Daoy (cell line): ENCODE results near the gene IMPG1. TPM values are rescaled to one million over a fixed set of nuclear protein-coding genes. Genes with fewer than 3 reads are reported as not detected.
"Not testable (repeated sequence)": the region's sequence is repeated elsewhere in the genome, so short reads cannot be mapped to it uniquely, and the experiment has no call there.

ENCODE experiments used
- DNase-seq: peaks from one replicate; pipeline ENCODE4 v3.0.0-alpha.2; 2015; ENCODE audit warnings: low read depth
- total RNA-seq: library from RNA; depleted of rRNA; stranded (reverse); fragments of >200 nt; shearing (Covaris generic); gene quantifications from 2 replicates; pipeline ENCODE4 v1.2.3, GENCODE V29; 2014

IMPG1 gene
- total RNA-seq, 1 experiment from 2014 or later, result not detected

DNA sequence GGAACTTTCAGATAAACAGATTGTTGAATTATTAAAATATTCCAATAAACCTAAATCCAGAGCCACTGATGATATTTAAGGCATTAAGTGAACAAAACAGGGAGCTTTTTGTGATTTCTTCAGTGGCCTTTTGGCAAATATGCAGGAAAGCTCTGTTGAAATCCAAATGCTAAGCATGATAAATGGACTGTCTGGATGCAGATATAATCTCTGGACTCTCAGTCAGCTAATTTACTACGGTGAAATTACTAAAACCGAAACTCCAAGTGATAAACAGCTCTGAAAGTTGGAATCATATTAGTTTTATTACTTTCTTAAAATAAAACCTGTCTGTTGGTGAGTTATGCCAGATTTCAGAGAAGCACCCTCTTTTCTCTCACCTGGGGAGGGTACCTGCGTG is 120.3 kb downstream of the IMPG1 start:
- DNase-seq, result no peak

DNA sequence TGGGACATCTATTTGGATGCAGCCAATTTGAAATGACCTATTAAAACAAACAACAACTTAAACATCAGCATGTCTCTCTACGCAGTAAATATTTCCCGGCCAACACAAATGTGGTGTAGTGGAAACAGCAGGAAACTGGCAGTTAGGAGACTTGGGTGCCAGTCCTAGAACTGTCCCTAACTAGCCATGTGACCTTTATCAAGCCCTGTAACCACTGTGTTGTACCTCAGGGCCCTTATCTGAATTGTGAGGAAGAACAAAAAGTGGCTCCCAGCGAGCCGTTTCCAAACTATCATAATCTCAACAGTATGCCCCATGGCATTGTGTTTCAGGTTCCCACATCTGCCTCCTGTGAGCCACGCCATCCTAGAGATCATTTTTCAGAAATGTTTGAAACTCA is 124.5 kb downstream of the IMPG1 start:
- no peak for DNase-seq

- no peak for DNase-seq
Observed at GRCh38 chr6:75946146-75946831, 126.2 kb downstream of the IMPG1 start.

DNA sequence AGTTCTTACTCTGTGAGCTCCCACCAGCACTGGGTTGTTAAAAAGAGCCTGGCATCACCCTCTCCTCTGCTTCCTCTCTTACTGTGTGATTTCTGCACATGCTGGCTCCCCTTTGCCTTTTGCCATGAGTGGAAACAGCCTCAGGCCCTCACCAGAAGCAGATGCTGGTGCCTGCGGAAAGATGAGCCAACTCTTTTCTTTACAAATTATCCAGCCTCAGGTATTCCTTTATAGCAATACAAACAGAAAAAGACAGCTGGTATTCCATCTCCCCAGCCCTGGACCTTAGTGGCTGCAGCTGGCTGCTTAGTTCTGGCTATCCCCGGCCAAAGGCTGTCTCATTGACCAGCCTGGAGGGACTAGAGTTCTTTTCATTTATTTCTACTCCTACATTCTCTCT is 129.1 kb downstream of the IMPG1 start:
- no peak for DNase-seq

DNA sequence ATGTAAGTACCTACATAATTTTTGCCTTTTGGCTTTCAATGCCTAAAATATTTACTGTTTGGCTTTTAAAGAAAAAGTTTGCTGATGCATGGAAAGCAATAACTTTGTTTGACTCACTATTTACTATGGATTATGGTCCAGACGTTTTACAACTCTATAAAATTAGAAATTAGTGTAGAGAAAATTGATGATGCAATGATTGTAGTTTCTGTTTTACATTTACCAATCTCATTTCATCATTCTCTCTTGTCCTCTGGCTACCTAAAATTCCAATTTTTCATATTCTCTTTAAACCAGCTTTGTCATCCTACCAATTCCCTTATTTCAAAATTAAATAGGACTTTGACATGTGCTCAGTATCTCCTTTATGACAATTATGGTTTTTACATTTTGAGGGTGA is 131.0 kb downstream of the IMPG1 start:
- no peak for DNase-seq

DNA sequence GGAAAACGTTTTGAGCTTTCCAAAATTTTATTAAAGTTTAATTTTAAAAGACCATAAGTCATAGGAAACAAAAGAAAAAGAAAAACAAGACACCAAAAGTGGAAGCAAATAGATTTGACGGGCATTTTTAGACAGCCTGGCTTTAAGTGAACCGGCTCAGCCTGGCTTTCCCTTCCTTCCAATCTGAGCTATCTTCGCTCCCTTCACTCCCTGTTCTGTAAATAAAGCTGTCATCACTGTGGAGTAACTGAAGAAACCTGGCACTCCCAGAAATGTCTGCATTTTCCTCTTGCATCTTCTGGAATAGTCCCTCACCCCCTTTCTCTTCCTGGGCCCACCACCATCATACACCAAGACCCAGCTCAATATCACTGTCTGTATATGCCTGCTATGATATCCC is 131.9 kb downstream of the IMPG1 start:
- no peak for DNase-seq

DNA sequence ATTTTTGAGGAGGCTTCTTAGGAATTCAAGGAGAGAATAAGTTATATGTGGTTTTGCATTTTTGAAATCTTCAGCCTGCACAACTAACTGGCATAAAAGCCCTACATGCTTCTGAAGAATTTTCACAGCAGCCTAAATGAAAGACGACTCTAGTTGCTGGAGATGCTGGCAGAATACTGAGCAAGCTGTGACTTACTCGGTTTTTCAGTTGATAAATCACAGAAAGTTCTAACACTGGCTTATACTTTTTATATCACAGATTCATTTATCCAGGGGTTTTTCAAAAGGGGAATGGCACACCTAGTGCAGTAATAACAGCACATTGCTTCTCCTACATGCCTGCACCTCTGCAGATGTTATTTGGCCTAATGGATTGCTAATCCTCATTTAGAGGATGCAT is 134.6 kb downstream of the IMPG1 start:
- no peak for DNase-seq

- no peak for DNase-seq
Observed at GRCh38 chr6:75936682-75937081, 135.8 kb downstream of the IMPG1 start.

DNA sequence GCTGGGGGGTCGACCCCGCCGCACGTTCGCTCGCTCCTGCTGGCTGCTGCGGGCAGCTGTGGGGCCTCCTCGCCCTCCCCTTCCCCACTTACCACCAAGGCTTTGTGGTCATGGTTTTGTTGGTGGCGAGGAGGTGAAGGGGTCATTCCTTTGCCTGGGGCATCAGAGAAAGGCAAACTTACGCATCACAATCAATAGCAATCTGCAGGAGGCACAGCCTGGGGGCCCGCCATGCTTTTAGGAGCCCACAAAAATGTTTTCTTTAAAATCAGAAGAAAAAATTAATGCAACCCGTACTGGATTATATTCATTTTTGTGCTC is 137.0 kb downstream of the IMPG1 start:
- DNase-seq, result no peak

- peak; percentile 72 for DNase-seq
Observed at GRCh38 chr6:75934643-75935472, 137.6 kb downstream of the IMPG1 start.

GRCh38 chr6:75933387-75933975 is 139.0 kb downstream of the IMPG1 start:
- DNase-seq, result no peak

- peak; percentile 25 for DNase-seq
Observed at GRCh38 chr6:75932067-75932466, 140.4 kb downstream of the IMPG1 start.

DNA sequence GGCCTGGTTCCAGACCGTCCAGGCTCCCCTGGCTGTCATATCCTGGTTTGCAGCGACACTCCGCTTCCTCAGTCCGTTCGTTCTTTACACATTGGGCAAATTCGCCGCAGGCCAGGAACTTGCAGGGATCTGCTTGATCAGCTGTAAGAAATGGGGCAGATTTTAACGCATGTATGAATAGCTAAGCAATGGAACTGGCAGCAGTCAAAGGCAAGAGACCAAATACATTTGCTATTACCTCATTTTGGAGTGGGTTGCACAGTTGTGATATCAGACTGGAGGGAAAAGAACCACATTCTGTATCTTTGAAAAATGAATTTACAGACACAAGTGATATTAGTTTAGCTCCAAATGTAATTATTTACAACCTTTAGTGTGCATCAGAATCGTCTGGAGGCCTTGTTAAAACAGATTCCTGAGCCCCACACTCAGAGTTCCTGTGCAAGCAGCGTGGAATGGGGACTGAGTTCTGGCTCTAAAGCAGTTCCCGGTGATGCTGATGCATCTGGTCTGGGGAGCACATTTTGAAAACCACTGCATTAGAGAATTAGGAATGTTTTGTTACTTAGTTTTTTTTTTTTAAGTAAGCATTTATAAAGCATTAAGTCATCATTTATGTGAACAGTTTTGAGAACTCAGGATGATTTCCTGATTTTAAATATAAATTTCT is 141.3 kb downstream of the IMPG1 start:
- no peak for DNase-seq

DNA sequence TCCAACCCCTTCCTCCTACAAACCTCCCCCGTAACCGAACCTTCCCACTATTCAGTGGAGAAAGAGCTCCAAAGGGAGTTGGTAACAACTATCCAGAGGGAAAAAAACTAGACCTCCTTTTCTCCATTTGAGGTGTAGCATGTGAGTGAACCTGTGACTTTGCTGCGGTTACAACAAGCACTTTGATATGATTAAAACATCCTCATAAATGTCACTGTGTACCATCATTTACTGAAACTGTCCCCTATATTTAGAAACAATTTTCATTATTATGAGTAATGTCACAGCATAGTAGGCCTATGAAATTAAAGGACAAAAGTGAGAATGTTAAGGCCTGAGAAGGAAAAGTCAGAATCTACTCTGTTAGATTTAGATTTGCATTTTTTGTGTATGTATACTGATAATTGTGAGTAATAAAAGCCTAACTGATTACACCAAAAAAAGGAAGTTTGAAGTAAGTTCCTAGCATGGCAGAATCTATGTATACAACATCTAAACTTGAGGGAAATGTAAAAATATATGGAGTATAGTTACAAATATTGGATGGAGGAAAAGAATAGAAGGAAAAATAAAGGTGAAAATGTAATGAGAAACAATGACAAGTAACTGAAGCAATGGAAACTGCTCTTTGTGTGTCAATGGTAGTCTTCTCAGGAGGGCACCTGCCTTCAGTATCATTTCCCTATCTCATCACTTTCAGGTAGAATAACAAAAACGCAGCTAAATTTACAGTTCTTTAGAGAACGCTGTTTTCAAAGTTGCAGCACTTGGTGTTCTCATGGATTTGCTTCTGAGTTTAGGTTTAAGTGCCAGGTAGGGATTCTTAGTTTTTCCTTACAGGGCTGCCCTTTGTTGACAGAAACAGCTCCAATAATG is 145.9 kb downstream of the IMPG1 start:
- no peak for DNase-seq

GRCh38 chr6:75922226-75922625 is 150.2 kb downstream of the IMPG1 start:
- peak; percentile 33 for DNase-seq

- DNase-seq, result no peak
Observed at GRCh38 chr6:75913040-75913439, 159.4 kb downstream of the IMPG1 start.

- no peak for DNase-seq
Observed at GRCh38 chr6:75907444-75907843, 165.0 kb downstream of the IMPG1 start.

- no peak for DNase-seq
Observed at GRCh38 chr6:75906871-75907270, 165.6 kb downstream of the IMPG1 start.

DNA sequence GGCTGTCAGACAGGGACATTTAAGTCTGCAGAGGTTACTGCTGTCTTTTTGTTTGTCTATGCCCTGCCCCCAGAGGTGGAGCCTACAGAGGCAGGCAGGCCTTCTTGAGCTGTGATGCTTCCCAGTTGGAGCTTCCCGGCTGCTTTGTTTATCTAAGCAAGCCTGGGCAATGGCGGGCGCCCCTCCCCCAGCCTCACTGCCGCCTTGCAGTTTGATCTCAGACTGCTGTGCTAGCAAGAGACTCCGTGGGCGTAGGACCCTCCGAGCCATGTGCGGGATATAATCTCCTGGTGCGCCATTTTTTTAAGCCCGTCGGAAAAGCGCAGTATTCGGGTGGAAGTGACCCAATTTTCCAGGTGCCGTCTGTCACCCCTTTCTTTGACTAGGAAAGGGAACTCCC is 167.3 kb downstream of the IMPG1 start:
- DNase-seq, result not testable (repeated sequence)

- not testable (repeated sequence) for DNase-seq
Observed at GRCh38 chr6:75900216-75900615, 172.2 kb downstream of the IMPG1 start.

DNA sequence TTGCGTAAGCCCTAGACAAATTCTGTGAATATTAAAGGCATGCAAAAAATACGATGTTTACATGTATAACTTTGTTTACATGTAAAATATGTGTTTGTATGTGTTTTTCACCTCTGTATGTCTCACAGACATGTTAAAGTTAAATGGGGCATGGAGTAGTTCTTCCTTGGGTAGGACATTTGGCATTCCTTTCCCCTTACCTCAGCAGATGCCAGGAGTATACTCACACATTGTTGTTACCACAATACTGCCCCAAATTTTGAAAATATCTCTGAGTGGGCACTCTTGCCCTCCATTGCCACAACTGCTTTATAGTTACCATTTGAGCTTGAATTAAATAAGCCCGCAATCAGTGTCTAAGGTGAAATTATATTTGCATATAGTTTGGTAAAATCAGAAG is 175.9 kb downstream of the IMPG1 start:
- no peak for DNase-seq

GRCh38 chr6:75893776-75894152 is 178.7 kb downstream of the IMPG1 start:
- DNase-seq, result no peak
